Motor neuron (in vitro differentiated cells): ENCODE measurements around the gene ULK1. TPM values are rescaled to one million over a fixed set of nuclear protein-coding genes. Genes with fewer than 3 reads are reported as not detected.
A peak's percentile ranks its signal among the peaks of the same experiment; 100 is the strongest.

Experiments
- ATAC-seq, 8 experiments: fragments of 200-7000 bp; cut with Tn5 transposase; replicated peaks in 6 of 8; 2 replicates each; pipeline ENCODE4 v1.8.0; 2021; ENCODE audit warnings: mild to moderate bottlenecking in 8 of 8, moderate library complexity in 8 of 8
- H3K27ac ChIP-seq, 2 donors: fragments of 250-450 bp; sonication (Bioruptor Pico); 2 replicates each; pipeline ENCODE4 v1.9.0; 2021; ENCODE audit warnings: antibody characterized with exemption in 2 of 2, mild to moderate bottlenecking in 2 of 2, moderate library complexity in 1 of 2
- H3K4me1 ChIP-seq, 2 donors: fragments of 250-450 bp; sonication (Bioruptor Pico); replicated peaks in 1 of 2; 2 replicates each; pipeline ENCODE4 v1.6.1; 2021; ENCODE audit warnings: antibody characterized with exemption in 2 of 2, mild to moderate bottlenecking in 2 of 2, moderate library complexity in 1 of 2
- H3K4me3 ChIP-seq, 5 donors: fragments of 250-450 bp; sonication (Bioruptor Pico); 2 replicates each; pipeline ENCODE4 v1.9.0; 2021; ENCODE audit warnings: antibody characterized with exemption in 5 of 5, mild to moderate bottlenecking in 5 of 5, moderate library complexity in 4 of 5
- WGBS, 10 experiments: fragments of 450-650 bp; shearing (Covaris generic); methylation state at CpG; one replicate each; pipeline ENCODE4 v1.0.0; 2022; 5-methylcytosine and 5-hydroxymethylcytosine counted together
- in situ Hi-C, 9 experiments: fragments of 400-800 bp; cut with MboI; loops; one replicate each; pipeline ENCODE4 v1.15.0; 2021; ENCODE audit warnings: low sequenced_read_pairs in 9 of 9, low pct_unique_long_range_greater_than_20kb in 2 of 9; ENCODE audit not compliant: unreplicated experiment in 9 of 9
- total RNA-seq, 8 experiments: library from RNA; unstranded; fragments of 300-600 nt; gene quantifications; 2 replicates each; pipeline versions ENCODE4 v1.2.3 to v1.2.4, GENCODE V29; 2022

Gene ULK1
- total RNA-seq, 8 experiments from 2014 or later, result 9.8 to 37.9 (median 20.1) TPM

GRCh38 chr12:131928080-131928710 is 33.8 kb downstream of the ULK1 start:
- H3K27ac ChIP-seq, result peak overlapping the region in 1 of 2 donors; percentile 86
- H3K4me1 ChIP-seq, result peaks cover 0 to 7% of the 10 kb centered on the region in 2 donors
- in situ Hi-C loops, result no loop called here
- peak in 4 of 8 experiments; percentile 0 to 48 (median 34) for ATAC-seq
- 4 to 92% (median 43%) methylated on average over 2 to 15 of the region's 33 CpGs; no CpG with 5 or more reads in 1 of the 10 experiments for WGBS, 10 experiments
- peak overlapping the region; percentile 61 to 99 (median 93) for H3K4me3 ChIP-seq

DNA sequence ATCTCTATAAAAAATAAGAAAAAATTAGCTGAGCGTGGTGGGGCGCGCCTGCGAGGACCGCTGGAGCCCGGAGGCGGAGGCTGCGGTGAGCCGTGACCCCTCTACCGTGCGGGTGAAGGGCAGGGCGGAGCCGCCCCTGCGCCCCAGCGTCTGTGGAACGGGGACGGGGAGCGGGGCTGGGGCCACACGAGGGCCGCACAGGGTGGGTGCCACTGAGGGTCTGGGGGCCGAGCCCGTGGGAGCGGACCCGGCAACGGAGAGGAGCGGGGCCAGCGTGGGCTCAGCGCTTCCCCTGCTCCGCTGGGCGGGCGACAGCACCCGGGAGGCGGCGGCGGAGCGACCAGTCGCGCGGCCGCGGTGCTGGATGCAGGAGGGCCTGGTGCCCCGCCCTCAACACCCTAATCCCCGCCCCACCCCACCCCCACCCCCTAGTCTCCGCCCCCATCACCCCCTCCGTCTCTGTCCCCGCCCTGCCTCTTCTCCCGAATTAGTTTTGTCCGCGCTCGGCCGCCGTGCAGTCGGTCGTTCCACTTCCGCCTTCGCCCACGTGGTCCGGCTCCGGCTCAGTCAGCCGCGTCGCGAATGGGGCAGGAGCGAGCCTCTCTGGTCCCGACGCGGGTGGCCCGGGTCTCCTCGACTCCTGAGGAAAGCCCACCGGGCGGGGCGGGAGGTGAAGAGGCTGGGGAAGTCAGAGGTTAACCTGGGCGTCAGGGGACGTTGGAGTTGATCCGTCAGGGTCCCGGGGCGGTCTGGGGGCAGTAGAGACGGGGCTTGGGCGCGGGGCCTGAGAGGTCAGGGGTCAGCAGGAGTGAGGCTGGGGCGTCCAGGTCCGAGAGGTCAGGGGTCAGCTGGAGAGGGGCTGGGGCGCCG is 34.5 kb downstream of the ULK1 start, which contains the start of gene PUS1:
Gene PUS1, plus strand, starts transcription at position 566 of the 870 bp plus-strand sequence. CDS start 447 bp downstream, outside the sequence.
- Histone ChIP-seq H3K4me1 (peaks cover 0 to 7% of the 10 kb centered on the region in 2 donors), H3K27ac (peak within 1 kb of the TSS; percentile 63 to 86), H3K4me3 (peak within 1 kb of the TSS; percentile 61 to 99 (median 93))
- in situ Hi-C loops, result no loop called here
- WGBS, 10 experiments, result 0% methylated on average over 2 to 3 of the region's 84 CpGs; no CpG with 5 or more reads in 8 of the 10 experiments
- peak; percentile 65 to 87 (median 84) for ATAC-seq

DNA sequence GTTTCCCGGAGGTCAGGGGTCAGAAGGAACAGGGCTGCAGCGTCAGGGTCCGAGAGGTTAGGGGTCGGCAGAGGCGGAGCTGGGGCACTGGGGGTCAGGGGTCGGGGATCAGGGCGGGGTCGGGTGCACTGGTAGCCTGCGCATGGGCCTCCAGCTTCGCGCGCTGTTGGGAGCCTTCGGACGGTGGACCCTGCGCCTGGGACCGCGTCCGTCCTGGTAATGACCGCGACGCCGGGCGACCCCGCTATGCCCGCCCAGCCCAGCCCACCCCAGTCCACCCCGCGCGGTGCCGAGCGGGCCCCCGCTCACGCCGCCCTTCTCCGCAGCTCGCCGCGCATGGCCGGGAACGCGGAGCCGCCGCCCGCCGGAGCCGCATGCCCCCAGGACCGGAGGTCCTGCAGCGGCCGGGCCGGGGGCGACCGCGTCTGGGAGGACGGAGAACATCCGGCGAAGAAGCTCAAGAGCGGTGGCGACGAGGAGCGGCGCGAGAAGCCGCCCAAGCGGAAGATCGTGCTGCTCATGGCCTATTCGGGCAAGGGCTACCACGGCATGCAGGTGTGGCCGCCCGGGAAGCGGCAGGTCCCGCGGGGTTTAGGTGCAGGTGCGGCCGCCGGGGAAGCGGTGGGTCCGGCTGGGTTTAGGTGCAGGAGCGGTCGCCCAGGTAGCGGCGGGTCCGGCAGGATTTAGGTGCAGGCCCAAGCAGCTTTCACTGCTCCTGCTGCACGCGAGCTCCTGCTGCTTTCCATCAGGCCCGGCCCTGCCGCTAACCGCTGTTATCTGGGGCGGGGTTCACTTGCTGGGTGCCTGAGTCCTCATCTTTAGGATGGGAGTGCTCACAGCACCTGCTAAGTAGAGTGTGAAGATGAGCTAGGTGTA is 35.4 kb downstream of the ULK1 start:
- ATAC-seq, result peak; percentile 8 to 37 (median 18)
- WGBS, 10 experiments, result 0 to 2% (median 0%) methylated on average over 4 to 23 of the region's 87 CpGs; no CpG with 5 or more reads in 7 of the 10 experiments
- Histone ChIP-seq H3K4me3 (peak overlapping the region; percentile 61 to 99 (median 93)), H3K4me1 (peaks cover 0 to 7% of the 10 kb centered on the region in 2 donors), H3K27ac (peak overlapping the region; percentile 63 to 78)
- in situ Hi-C loops, result no loop called here

GRCh38 chr12:131930510-131930909 is 36.1 kb downstream of the ULK1 start:
- 17 to 100% (median 89%) methylated on average over 1 to 4 of the region's 9 CpGs for WGBS, 10 experiments
- no peak for ATAC-seq
- Histone ChIP-seq H3K4me1 (peaks cover 0 to 7% of the 10 kb centered on the region in 2 donors), H3K4me3 (peak overlapping the region; percentile 61 to 99 (median 93)), H3K27ac (no peak overlapping the region)
- in situ Hi-C loops, result no loop called here

DNA sequence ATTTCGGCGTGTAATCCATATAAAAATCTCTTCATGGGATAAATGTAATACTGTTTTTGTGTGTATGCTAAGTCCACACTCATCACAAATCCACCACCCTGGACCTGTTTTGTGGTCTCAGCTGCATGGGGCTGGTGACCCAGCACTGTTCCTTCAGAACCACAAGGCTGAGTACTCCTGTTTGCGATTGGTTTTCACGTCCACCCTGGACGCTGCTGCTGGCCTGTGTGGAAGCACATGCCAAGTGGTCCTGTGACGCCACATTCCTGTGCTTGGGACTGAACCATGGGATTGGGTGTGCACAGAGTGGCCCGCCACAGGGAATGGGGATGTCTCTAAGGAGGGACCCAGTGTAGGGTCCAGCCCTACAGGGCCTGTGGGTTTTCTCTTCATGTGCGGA is 39.0 kb downstream of the ULK1 start:
- WGBS, 10 experiments, result 100% methylated on average over 1 to 5 of the region's 8 CpGs; no CpG with 5 or more reads in 2 of the 10 experiments
- H3K27ac ChIP-seq, result no peak overlapping the region
- in situ Hi-C loops, result no loop called here
- no peak for ATAC-seq
- H3K4me3 ChIP-seq, result no peak overlapping the region
- H3K4me1 ChIP-seq, result peaks cover 0 to 7% of the 10 kb centered on the region in 2 donors

GRCh38 chr12:131934535-131934934 is 40.1 kb downstream of the ULK1 start:
- no peak overlapping the region for H3K27ac ChIP-seq
- WGBS, 10 experiments, result 80 to 100% (median 95%) methylated on average over 1 to 11 of the region's 11 CpGs; no CpG with 5 or more reads in 3 of the 10 experiments
- in situ Hi-C loops, result no loop called here
- H3K4me1 ChIP-seq, result peaks cover 0 to 7% of the 10 kb centered on the region in 2 donors
- no peak overlapping the region for H3K4me3 ChIP-seq
- ATAC-seq, result no peak

GRCh38 chr12:131938082-131938481 is 43.7 kb downstream of the ULK1 start:
- Histone ChIP-seq H3K4me1 (no peaks in the 10 kb centered on the region), H3K27ac (no peak overlapping the region), H3K4me3 (no peak overlapping the region)
- in situ Hi-C loops, result no loop called here
- ATAC-seq, result no peak
- WGBS, 10 experiments, result 42 to 100% (median 78%) methylated on average over 2 to 7 of the region's 7 CpGs; no CpG with 5 or more reads in 1 of the 10 experiments

- WGBS, 10 experiments, result 67 to 100% (median 92%) methylated on average over 1 to 7 of the region's 16 CpGs; no CpG with 5 or more reads in 3 of the 10 experiments
- in situ Hi-C loops, result no loop called here
- Histone ChIP-seq H3K4me1 (no peaks in the 10 kb centered on the region), H3K27ac (no peak overlapping the region), H3K4me3 (no peak overlapping the region)
- ATAC-seq, result no peak
These were observed 44.6 kb downstream of the ULK1 start for GRCh38 chr12:131939007-131939406.

DNA sequence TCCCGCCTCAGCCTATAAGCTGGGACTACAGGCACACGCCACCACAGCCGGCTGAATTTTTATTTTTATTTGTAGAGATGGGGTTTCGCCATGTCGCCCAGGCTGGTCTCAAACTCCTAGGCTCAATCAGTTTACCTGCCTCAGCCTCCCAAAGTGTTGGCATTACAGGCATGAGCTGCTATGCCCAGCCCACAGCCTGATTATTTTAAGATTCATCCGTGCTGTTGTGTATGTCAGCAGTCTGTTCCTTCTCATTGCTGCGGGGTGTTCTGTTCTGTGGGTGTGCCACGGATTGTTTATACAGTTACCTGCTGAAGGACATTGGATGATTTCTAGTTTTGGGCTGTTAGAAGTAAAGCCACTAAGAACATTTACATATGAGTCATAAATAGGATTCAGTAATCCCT is 45.7 kb downstream of the ULK1 start:
- H3K4me1 ChIP-seq, result no peaks in the 10 kb centered on the region
- in situ Hi-C loops, result no loop called here
- H3K4me3 ChIP-seq, result no peak overlapping the region
- H3K27ac ChIP-seq, result no peak overlapping the region
- WGBS, 10 experiments, result 77 to 100% (median 92%) methylated on average over 1 to 8 of the region's 8 CpGs; no CpG with 5 or more reads in 3 of the 10 experiments
- ATAC-seq, result peak in 3 of 8 experiments; percentile 43 to 55 (median 44)

GRCh38 chr12:131941116-131941986 is 46.9 kb downstream of the ULK1 start:
- Histone ChIP-seq H3K4me1 (no peaks in the 10 kb centered on the region), H3K4me3 (no peak overlapping the region), H3K27ac (no peak overlapping the region)
- peak in 1 of 8 experiments; percentile 15 for ATAC-seq
- in situ Hi-C loops, result no loop called here
- 77 to 100% (median 97%) methylated on average over 3 to 17 of the region's 46 CpGs; no CpG with 5 or more reads in 1 of the 10 experiments for WGBS, 10 experiments

DNA sequence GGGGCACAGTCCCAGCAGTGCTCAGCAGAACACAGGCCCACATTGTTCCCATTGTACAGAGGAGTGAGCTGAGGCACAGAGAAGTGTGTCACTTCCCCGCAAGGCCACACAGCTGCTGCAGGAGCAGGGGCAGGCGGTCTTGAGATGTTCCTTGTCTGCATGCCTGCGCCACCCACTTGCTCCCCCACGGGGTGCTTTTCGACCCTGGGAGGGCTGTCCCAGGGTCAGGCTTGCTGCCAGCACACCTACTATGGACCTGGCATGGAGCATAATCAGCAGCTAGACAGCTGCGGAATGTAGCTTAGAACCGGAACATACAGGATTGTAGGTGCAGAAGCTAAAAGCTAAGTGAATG is 47.5 kb downstream of the ULK1 start:
- Histone ChIP-seq H3K27ac (no peak overlapping the region), H3K4me1 (no peaks in the 10 kb centered on the region), H3K4me3 (no peak overlapping the region)
- in situ Hi-C loops, result no loop called here
- WGBS, 10 experiments, result 60% methylated on average over 1 of the region's 7 CpGs; no CpG with 5 or more reads in 9 of the 10 experiments
- no peak for ATAC-seq

GRCh38 chr12:131942671-131943070 is 48.2 kb downstream of the ULK1 start:
- in situ Hi-C loops, result no loop called here
- no peak overlapping the region for H3K4me3 ChIP-seq
- no peaks in the 10 kb centered on the region for H3K4me1 ChIP-seq
- no peak overlapping the region for H3K27ac ChIP-seq
- whole genome bisulfite sequencing, 10 experiments, result 80 to 100% (median 100%) methylated on average over 1 to 4 of the region's 12 CpGs; no CpG with 5 or more reads in 5 of the 10 experiments
- ATAC-seq, result no peak
